ENCODE results near the gene TRPV3. TPM values are rescaled to one million over a fixed set of nuclear protein-coding genes. Genes with fewer than 3 reads are reported as not detected.

TRPV3 gene
- total and polyA plus RNA-seq, 4 donors, result 0.04 to 0.38 (median 0.26) TPM

GRCh38 chr17:3532859-3533142, 24.8 kb downstream of the TRPV3 start:
- Histone ChIP-seq H3K4me1 (ENCODE audit: control insufficient read depth in 4 of 4, insufficient read depth in 4 of 4, low read length in 3 of 4) (peaks cover 0 to 2% (median 0%) of the 10 kb centered on the region in 4 donors), H3K27ac (ENCODE audit: low read depth in 1 of 2, low read length in 2 of 2) (no peak overlapping the region), H3K9me3 (ENCODE audit: control insufficient read depth in 4 of 4, low read length in 3 of 4) (no peaks in the 10 kb centered on the region), H3K36me3 (ENCODE audit: control insufficient read depth in 4 of 4, insufficient read depth in 3 of 4, low read depth in 1 of 4, low read length in 3 of 4) (no peaks in the 10 kb centered on the region), H3K9ac (ENCODE audit: low read depth in 1 of 2, low read length in 2 of 2) (no peak overlapping the region), H3K27me3 (ENCODE audit: control insufficient read depth in 4 of 4, insufficient read depth in 4 of 4, low read length in 3 of 4) (no peaks in the 10 kb centered on the region), H3K4me3 (ENCODE audit: low read depth in 1 of 3, low read length in 3 of 3) (no peak overlapping the region)
- 94% methylated on average over 10 of the region's 10 CpGs for WGBS
- DNase-seq (ENCODE audit: low spot score), result no peak
- TF ChIP-seq JUND (IDR thresholded peaks at IDR 0.05) (no peak), FOXA2 (IDR thresholded peaks at IDR 0.05) (no peak), FOXA1 (IDR thresholded peaks at IDR 0.05) (no peak), RXRA (IDR thresholded peaks at IDR 0.05) (no peak), EGR1 (IDR thresholded peaks at IDR 0.05; ENCODE audit: low read depth in 2 of 2) (no peak), YY1 (IDR thresholded peaks at IDR 0.05) (no peak), SP1 (IDR thresholded peaks at IDR 0.05) (no peak), TAF1 (conservative IDR thresholded peaks at IDR 0.05) (no peak), HNF4A (conservative IDR thresholded peaks at IDR 0.05) (no peak), GABPA (IDR thresholded peaks at IDR 0.05 in 1 of 2, conservative IDR thresholded peaks at IDR 0.05 in 1 of 2) (no peak), ZBTB33 (IDR thresholded peaks at IDR 0.05) (no peak), NR2F2 (IDR thresholded peaks at IDR 0.05) (no peak), ATF3 (IDR thresholded peaks at IDR 0.05) (no peak), RAD21 (IDR thresholded peaks at IDR 0.05) (no peak), MAX (IDR thresholded peaks at IDR 0.05) (no peak), HNF4G (IDR thresholded peaks at IDR 0.05) (no peak)
- TF ChIP-seq, protein P1, sequence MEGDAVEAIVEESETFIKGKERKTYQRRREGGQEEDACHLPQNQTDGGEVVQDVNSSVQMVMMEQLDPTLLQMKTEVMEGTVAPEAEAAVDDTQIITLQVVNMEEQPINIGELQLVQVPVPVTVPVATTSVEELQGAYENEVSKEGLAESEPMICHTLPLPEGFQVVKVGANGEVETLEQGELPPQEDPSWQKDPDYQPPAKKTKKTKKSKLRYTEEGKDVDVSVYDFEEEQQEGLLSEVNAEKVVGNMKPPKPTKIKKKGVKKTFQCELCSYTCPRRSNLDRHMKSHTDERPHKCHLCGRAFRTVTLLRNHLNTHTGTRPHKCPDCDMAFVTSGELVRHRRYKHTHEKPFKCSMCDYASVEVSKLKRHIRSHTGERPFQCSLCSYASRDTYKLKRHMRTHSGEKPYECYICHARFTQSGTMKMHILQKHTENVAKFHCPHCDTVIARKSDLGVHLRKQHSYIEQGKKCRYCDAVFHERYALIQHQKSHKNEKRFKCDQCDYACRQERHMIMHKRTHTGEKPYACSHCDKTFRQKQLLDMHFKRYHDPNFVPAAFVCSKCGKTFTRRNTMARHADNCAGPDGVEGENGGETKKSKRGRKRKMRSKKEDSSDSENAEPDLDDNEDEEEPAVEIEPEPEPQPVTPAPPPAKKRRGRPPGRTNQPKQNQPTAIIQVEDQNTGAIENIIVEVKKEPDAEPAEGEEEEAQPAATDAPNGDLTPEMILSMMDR (IDR thresholded peaks at IDR 0.05; ENCODE audit: low read depth, low read length, missing input control), result no peak
- TF ChIP-seq, protein P2, sequence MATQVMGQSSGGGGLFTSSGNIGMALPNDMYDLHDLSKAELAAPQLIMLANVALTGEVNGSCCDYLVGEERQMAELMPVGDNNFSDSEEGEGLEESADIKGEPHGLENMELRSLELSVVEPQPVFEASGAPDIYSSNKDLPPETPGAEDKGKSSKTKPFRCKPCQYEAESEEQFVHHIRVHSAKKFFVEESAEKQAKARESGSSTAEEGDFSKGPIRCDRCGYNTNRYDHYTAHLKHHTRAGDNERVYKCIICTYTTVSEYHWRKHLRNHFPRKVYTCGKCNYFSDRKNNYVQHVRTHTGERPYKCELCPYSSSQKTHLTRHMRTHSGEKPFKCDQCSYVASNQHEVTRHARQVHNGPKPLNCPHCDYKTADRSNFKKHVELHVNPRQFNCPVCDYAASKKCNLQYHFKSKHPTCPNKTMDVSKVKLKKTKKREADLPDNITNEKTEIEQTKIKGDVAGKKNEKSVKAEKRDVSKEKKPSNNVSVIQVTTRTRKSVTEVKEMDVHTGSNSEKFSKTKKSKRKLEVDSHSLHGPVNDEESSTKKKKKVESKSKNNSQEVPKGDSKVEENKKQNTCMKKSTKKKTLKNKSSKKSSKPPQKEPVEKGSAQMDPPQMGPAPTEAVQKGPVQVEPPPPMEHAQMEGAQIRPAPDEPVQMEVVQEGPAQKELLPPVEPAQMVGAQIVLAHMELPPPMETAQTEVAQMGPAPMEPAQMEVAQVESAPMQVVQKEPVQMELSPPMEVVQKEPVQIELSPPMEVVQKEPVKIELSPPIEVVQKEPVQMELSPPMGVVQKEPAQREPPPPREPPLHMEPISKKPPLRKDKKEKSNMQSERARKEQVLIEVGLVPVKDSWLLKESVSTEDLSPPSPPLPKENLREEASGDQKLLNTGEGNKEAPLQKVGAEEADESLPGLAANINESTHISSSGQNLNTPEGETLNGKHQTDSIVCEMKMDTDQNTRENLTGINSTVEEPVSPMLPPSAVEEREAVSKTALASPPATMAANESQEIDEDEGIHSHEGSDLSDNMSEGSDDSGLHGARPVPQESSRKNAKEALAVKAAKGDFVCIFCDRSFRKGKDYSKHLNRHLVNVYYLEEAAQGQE (IDR thresholded peaks at IDR 0.05), result no peak
